GM10248 (cell line): ENCODE results near the gene MYL11.

Experiments used
- CTCF ChIA-PET: fragments of 300-600 bp; sonication (Branson Sonifier 250); formaldehyde crosslinking; extraction: SDS; loops from one replicate; lab custom pipeline; 2021; ENCODE audit warnings: antibody characterized with exemption; lab: Yijun Ruan, JAX
- POLR2A ChIA-PET: fragments of 350-650 bp; sonication (Branson Sonifier 250); formaldehyde crosslinking; extraction: SDS; loops from one replicate; lab custom pipeline; 2020; ENCODE audit warnings: antibody characterized with exemption; lab: Yijun Ruan, JAX
- DNase-seq: peaks from one replicate; pipeline ENCODE4 v3.0.0; 2012; ENCODE audit errors: extremely low spot score
- CTCF ChIP-seq: IDR thresholded peaks from 2 replicates; pipeline ENCODE4 v1.5.1; 2012; ENCODE audit warnings: mild to moderate bottlenecking, low read depth; ENCODE audit errors: extremely low read depth, missing control alignments, control extremely low read depth

Gene MYL11

GRCh38 chr16:30376461-30376902 lies 1.9 kb downstream of the MYL11 start:
- no peak for TF ChIP-seq CTCF
- POLR2A ChIA-PET: no interaction called here
- no peak for DNase-seq
- CTCF ChIA-PET: interaction anchor here (1.1 to 1.5 kb wide), 2 partner anchors 16 to 53 kb away, joined by 3 read pairs; partner anchors contain the start of gene DCTPP1

GRCh38 chr16:30377050-30377811 lies 2.6 kb downstream of the MYL11 start:
- POLR2A ChIA-PET: interaction anchor here (0.6 to 1.3 kb wide), 2 partner anchors 18 to 289 kb away, joined by 3 to 4 read pairs; partner anchors contain the start of gene ZNF48
- CTCF ChIA-PET: interaction anchor here (1.1 to 1.6 kb wide), 4 partner anchors 14 to 285 kb away, joined by 3 read pairs; partner anchors contain the start of genes DCTPP1 and TBX6
- DNase-seq: no peak
- no peak for TF ChIP-seq CTCF

GRCh38 chr16:30377812-30378235 lies 3.2 kb downstream of the MYL11 start:
- DNase-seq: peak; percentile 79
- POLR2A ChIA-PET: interaction anchor here (0.6 to 1.3 kb wide), 2 partner anchors 18 to 288 kb away, joined by 3 to 4 read pairs; partner anchors contain the start of gene ZNF48
- CTCF ChIA-PET: interaction anchor here (0.6 to 1.6 kb wide), 4 partner anchors 15 to 286 kb away, joined by 3 read pairs; partner anchors contain the start of gene TBX6
- TF ChIP-seq CTCF: no peak

- CTCF ChIA-PET: interaction anchor here (0.6 to 1.6 kb wide), 4 partner anchors 16 to 287 kb away, joined by 3 read pairs; partner anchors contain the start of gene TBX6
- DNase-seq: peak; percentile 98
- POLR2A ChIA-PET: interaction anchor here (0.6 to 1.6 kb wide), 5 partner anchors 8 to 288 kb away, joined by 3 to 6 read pairs (median 4); partner anchors contain the start of gene ZNF48
- no peak for TF ChIP-seq CTCF
Observed at GRCh38 chr16:30378236-30379157, 3.9 kb downstream of the MYL11 start.

- ChIA-PET CTCF (interaction anchor here (1.2 to 4.7 kb wide), 3 partner anchors 8 to 31 kb away, joined by 3 to 23 read pairs (median 5); partner anchors contain the start of gene ZNF48), POLR2A (interaction anchor here (0.6 to 1.6 kb wide), 3 partner anchors 8 to 253 kb away, joined by 4 to 6 read pairs (median 4); no protein-coding TSS in a partner anchor)
- TF ChIP-seq CTCF: no peak
- DNase-seq: no peak
Observed at GRCh38 chr16:30379158-30379783, 4.7 kb downstream of the MYL11 start.
